ENCODE results near the gene IFT122. TPM values are rescaled to one million over a fixed set of nuclear protein-coding genes. Genes with fewer than 3 reads are reported as not detected.

IFT122 gene
- total RNA-seq, 2 donors from 2014 or later = 20.5 to 26.9 TPM

DNA sequence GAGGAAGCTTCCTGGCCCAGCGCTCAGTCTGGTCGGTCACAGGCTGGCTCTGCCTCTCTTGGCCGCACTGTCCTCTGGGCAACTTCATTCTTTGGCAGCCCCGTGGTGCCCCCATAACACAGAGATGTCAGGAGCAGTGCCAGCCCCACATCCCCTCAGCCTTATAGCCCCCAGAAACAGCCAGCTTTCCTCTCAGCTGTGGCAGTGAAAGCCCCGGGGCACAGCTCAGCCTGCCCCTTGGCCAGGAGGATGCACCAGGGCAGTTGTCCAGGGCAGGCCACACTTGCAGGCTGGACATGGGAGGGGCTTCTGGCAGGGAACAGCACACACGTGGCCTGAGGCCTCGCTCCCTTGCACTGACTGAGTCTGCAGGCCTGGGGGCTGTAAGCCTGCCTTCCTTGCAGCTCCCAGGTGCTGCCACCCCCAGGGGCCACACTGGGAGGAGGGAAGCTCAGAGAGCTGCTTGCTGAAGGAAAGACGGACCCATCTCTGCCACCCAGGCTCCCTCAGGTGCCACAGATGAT, 78.1 kb downstream of the IFT122 start:
- Mint-ChIP-seq H3K4me3 (no peak overlapping the region), H3K27me3 (ENCODE audit: low read depth) (no peaks in the 10 kb centered on the region), H3K36me3 (ENCODE audit: insufficient read depth in 2 of 2) (peaks cover 0 to 2% of the 10 kb centered on the region in 2 donors), H3K27ac (no peak overlapping the region), H3K4me1 (ENCODE audit: low read depth) (no peaks in the 10 kb centered on the region), H3K9me3 (no peaks in the 10 kb centered on the region)
- DNase-seq (no peak), ATAC-seq (replicated peaks in 1 of 2) (no peak)

DNA sequence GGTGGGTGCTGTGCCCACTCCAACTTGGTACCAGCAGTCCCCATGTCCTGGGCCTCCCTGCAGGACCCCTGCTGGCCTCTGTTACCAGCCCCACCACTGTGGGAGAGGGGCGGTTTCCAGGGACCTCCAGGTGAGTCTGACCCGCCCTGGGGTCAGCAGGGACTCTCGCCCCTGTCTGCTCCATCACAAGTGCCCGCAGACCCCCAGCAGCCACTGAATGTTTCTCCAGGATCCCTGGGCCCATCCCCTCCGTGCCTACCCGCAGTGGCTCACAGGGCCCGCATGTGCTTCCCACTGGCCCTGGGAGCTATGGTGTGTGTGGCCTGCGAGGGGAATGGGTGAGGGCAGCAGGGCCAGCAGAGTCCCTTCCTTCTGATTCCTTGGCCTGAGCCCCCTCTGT, 78.6 kb downstream of the IFT122 start:
- Mint-ChIP-seq H3K4me3 (no peak overlapping the region), H3K27ac (no peak overlapping the region), H3K27me3 (ENCODE audit: low read depth) (no peaks in the 10 kb centered on the region), H3K9me3 (no peaks in the 10 kb centered on the region), H3K36me3 (ENCODE audit: insufficient read depth in 2 of 2) (peaks cover 0 to 2% of the 10 kb centered on the region in 2 donors), H3K4me1 (ENCODE audit: low read depth) (no peaks in the 10 kb centered on the region)
- DNase-seq (no peak), ATAC-seq (replicated peaks in 1 of 2) (no peak)

DNA sequence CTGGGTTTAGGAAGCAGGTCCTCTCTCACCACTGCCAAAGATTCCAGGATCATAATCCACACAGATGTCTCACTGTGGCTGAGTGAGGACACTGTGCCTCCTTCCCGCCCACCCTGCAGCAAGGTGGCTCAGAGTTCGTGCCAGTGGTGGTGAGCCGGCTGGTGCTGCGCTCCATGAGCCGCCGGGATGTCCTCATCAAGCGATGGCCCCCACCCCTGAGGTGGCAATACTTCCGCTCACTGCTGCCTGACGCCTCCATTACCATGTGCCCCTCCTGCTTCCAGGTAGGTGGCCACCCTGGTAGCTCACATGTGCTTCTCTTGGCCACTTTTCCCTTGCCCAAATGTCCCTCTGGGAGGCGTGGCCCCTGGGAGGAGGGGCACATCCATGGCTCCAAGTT, 79.4 kb downstream of the IFT122 start:
- Mint-ChIP-seq H3K36me3 (ENCODE audit: insufficient read depth in 2 of 2) (peaks cover 0 to 2% of the 10 kb centered on the region in 2 donors), H3K27ac (no peak overlapping the region), H3K9me3 (no peaks in the 10 kb centered on the region), H3K4me3 (no peak overlapping the region), H3K27me3 (ENCODE audit: low read depth) (no peaks in the 10 kb centered on the region), H3K4me1 (ENCODE audit: low read depth) (no peaks in the 10 kb centered on the region)
- DNase-seq = no peak
- ATAC-seq (replicated peaks in 1 of 2) = no peak

DNA sequence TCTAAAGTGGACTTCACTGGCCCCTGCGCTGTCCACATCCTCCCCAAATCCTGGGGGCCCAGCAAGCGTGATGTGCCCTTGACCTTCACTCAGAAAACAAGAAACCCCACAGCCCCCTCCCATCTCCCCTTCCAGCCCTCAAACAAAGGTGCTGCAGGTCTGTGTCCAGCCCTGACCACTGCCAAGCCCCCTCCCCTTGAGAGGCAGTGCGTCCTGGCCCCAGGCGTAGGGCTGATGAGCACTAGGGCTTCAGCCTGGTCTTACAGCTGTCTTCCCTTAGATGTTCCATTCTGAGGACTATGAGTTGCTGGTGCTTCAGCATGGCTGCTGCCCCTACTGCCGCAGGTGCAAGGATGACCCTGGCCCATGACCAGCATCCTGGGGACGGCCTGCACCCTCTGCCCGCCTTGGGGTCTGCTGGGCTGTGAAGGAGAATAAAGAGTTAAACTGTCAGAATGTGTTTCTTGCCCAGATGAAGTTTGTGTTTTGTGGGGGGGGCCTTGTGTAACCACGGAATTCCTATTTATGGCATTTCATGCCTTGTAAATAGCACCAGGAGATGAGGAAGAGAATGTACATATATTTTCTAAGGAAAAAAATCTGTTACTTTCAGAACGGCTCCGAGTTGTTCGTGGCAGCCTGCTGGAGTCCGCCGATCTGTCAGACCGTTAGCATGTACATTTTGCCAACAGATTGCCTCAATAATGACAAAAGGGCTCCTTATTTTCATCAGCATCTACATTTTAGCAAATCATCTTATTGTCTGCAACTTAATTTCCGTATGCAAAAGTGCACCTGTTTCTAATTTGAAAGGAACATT, 80.1 kb downstream of the IFT122 start:
- H3K9me3 Mint-ChIP-seq = no peaks in the 10 kb centered on the region
- no peak overlapping the region for H3K4me3 Mint-ChIP-seq
- ATAC-seq (replicated peaks in 1 of 2) (no peak), DNase-seq (no peak)
- no peaks in the 10 kb centered on the region for H3K4me1 Mint-ChIP-seq (ENCODE audit: low read depth)
- no peak overlapping the region for H3K27ac Mint-ChIP-seq
- H3K36me3 Mint-ChIP-seq (ENCODE audit: insufficient read depth in 2 of 2) = peaks cover 0 to 2% of the 10 kb centered on the region in 2 donors
- H3K27me3 Mint-ChIP-seq (ENCODE audit: low read depth) = no peaks in the 10 kb centered on the region

DNA sequence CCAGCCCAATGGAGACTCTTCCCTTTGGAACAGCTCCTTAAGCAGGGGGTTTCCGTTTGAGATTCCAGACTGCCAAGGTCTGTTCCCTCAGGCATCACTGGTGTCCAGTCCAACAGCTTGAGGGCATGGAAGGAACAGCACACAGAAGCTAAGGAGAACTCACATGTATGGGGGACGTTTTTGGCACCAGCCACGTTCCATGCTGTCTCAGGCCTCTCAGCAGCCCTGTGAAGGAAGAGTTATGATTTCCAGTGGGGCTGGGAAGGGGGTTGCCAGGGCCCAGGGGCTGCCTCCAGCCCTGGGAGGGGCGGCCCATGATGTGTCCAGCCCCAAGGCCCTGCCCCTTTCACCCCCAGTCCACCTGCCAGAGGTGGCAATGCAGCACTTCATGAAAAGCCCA, 80.9 kb downstream of the IFT122 start:
- Mint-ChIP-seq H3K27ac (no peak overlapping the region), H3K9me3 (no peaks in the 10 kb centered on the region)
- no peak for DNase-seq

DNA sequence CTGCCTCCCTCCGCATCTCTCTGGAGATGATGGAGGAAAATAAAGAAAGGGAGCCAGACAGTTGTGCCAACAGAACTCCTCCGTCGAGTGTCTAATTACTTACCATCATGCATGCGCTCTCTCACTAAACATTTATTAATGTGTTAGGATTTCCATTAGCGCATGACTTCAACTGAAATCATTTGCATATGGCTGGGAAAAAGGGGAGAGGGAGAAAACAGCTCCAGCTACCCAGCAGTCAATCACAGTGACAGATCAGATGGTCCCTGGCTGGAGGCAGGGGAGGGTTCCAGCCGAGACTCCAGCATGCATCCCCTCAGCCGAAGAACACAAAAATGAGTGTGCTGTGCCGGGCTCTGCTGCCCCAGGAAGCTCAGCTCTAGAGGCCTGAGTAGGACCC, 81.6 kb downstream of the IFT122 start:
- Mint-ChIP-seq H3K36me3 (ENCODE audit: insufficient read depth in 2 of 2) (peaks cover 0 to under 1% of the 10 kb centered on the region in 2 donors), H3K4me1 (ENCODE audit: low read depth) (peaks cover 8% of the 10 kb centered on the region), H3K4me3 (no peak overlapping the region), H3K27me3 (ENCODE audit: low read depth) (no peaks in the 10 kb centered on the region), H3K9me3 (no peaks in the 10 kb centered on the region), H3K27ac (no peak overlapping the region)
- DNase-seq (no peak), ATAC-seq (replicated peaks in 1 of 2) (no peak)

More for the DNA sequence above, 80.9 kb downstream of the IFT122 start:
- ATAC-seq (replicated peaks in 1 of 2) = no peak
- Mint-ChIP-seq H3K36me3 (ENCODE audit: insufficient read depth in 2 of 2) (peaks cover 0 to 2% of the 10 kb centered on the region in 2 donors), H3K27me3 (ENCODE audit: low read depth) (no peaks in the 10 kb centered on the region), H3K4me1 (ENCODE audit: low read depth) (peaks cover 4% of the 10 kb centered on the region), H3K4me3 (no peak overlapping the region)

DNA sequence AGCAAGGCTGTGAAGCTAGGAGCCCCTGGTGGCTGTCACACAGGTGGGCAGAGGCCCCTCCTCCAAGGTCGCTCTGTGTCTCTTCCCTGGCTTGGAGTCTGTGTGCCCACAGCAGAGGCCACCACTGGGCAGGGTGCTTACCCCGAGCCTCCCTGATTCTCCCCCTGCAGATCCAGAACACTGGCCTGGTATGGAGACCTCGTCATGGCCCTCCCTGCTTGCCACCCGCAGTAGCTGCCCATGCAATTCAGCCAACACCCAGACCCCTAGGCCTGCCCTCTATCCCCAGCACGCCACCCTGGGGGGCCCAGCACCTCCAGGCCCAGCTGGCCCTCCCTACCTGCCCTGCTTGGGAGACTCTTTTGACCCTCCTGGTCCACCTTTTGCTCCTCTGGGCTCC, 82.9 kb downstream of the IFT122 start:
- no peak overlapping the region for H3K4me3 Mint-ChIP-seq
- peaks cover 8% of the 10 kb centered on the region for H3K4me1 Mint-ChIP-seq (ENCODE audit: low read depth)
- H3K27me3 Mint-ChIP-seq (ENCODE audit: low read depth) = no peaks in the 10 kb centered on the region
- DNase-seq (no peak), ATAC-seq (replicated peaks in 1 of 2) (no peak)
- no peak overlapping the region for H3K27ac Mint-ChIP-seq
- H3K36me3 Mint-ChIP-seq (ENCODE audit: insufficient read depth in 2 of 2) = no peaks in the 10 kb centered on the region
- H3K9me3 Mint-ChIP-seq = no peaks in the 10 kb centered on the region

DNA sequence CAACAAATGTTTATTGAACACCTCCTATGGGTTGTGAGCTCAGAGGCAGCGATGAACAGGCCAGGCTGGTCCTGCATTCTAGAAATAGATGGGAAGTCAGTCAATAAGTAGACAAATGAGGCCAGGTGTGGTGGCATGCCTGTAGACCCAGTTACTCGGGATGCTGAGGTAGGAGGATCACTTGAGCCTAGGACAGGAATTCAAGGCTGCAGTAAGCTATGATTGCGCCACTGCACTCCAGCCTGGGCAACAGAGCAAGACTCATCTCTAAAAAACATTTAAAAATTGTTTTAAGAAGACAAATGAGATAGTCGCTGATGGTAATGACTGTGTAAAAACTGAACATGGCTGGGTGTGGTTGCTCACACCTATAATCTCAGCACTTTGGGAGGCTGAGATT, 84.1 kb downstream of the IFT122 start:
- Mint-ChIP-seq H3K9me3 (no peaks in the 10 kb centered on the region), H3K27me3 (ENCODE audit: low read depth) (no peaks in the 10 kb centered on the region), H3K36me3 (ENCODE audit: insufficient read depth in 2 of 2) (no peaks in the 10 kb centered on the region), H3K4me1 (ENCODE audit: low read depth) (peaks cover 8% of the 10 kb centered on the region), H3K27ac (no peak overlapping the region), H3K4me3 (no peak overlapping the region)
- no peak for DNase-seq
- no peak for ATAC-seq (replicated peaks in 1 of 2)

DNA sequence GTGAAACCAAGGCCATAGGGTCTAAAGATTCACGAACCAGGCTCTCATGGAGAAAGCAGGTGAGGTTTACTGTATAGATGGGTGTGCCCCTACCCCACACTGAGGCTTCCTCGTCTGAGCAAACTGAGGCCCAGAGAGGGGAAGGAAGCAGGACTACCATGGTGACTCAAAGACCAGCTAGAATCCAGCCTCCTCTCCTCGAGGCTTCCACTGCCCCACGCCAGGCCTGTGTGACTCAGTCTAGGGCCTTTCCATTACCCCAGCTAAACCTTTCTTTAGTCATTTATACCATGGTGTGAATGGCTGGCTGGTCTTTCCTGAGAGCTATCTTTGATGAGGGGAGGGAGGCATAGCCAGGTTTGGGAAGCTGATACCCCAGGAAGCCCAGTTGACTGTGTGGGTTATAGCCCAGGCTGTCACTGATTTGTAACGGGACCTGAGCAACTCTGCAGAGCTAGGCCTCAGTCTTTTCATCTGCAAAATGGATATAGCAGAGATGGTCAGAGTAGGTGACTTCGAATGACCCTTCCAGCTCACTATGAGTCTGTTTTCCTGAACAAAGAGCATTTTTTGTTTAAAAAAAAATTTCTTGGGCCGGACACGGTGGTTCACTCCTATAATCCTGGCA, 85.4 kb downstream of the IFT122 start:
- Mint-ChIP-seq H3K9me3 (no peaks in the 10 kb centered on the region), H3K4me3 (no peak overlapping the region), H3K27ac (no peak overlapping the region), H3K4me1 (ENCODE audit: low read depth) (peaks cover 8% of the 10 kb centered on the region), H3K36me3 (ENCODE audit: insufficient read depth in 2 of 2) (no peaks in the 10 kb centered on the region), H3K27me3 (ENCODE audit: low read depth) (no peaks in the 10 kb centered on the region)
- ATAC-seq (replicated peaks in 1 of 2) = peak; percentile 76 to 89
- peak; percentile 16 to 20 for DNase-seq

DNA sequence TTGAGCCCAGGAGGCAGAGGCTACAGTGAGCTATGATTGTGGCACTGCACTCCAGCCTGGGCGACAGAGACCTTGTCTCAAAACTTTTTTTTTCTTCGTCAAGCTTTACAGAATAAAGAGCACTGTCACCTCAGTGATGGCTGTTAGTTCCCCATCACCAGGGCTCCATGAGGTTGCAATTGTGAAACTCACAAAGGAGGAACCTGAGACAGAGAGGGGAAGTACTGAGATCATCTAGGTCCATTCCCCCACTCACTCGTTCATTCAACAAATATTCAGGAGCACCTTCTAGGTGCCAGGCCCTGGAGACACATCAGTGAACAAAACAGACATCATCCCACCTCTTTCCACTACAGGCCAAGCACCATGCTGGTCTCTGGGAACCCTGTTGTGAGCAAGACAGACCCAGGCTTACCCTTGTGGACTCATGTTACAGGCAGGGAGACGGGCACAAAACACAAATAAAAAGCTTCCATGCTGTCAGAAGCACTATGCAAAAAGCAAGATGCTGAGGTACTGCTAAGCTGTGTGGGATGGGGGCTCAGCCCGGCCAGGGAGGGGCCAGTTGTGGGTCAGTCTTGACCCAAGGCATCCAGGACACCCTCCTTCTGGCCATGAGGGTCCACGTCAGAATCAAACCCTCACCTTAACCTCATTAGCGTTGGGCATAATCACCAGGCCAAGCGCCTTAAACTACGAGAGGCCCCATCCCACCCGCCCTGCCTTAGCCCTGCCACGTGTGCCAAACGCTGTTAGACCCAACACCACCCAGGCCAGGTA, 86.3 kb downstream of the IFT122 start:
- Mint-ChIP-seq H3K27ac (no peak overlapping the region), H3K4me3 (no peak overlapping the region), H3K4me1 (ENCODE audit: low read depth) (peaks cover 8% of the 10 kb centered on the region), H3K27me3 (ENCODE audit: low read depth) (no peaks in the 10 kb centered on the region), H3K36me3 (ENCODE audit: insufficient read depth in 2 of 2) (no peaks in the 10 kb centered on the region), H3K9me3 (no peaks in the 10 kb centered on the region)
- DNase-seq = no peak
- ATAC-seq (replicated peaks in 1 of 2) = no peak

DNA sequence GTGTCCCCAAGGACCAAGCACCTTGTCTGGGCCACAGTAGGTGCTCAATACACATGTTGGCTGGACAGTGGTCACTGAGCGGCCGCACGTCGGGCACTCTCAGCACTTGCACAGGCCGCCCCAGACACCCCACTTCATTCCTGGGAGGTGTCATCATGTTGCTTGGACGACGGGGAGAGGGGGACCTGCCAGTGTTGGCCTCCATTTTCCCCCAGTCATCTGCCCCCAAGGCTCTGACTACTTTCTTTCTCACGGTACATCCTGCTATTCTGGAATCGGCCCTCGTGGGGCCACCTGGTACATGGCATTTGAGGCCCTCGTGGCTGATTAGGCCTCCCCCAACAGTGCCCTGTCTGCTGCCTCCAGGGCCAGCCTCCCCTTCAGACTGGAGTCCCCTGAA, 87.2 kb downstream of the IFT122 start:
- DNase-seq = no peak
- no peaks in the 10 kb centered on the region for H3K27me3 Mint-ChIP-seq (ENCODE audit: low read depth)
- H3K9me3 Mint-ChIP-seq = no peaks in the 10 kb centered on the region
- H3K4me1 Mint-ChIP-seq (ENCODE audit: low read depth) = peaks cover 8% of the 10 kb centered on the region
- no peaks in the 10 kb centered on the region for H3K36me3 Mint-ChIP-seq (ENCODE audit: insufficient read depth in 2 of 2)
- ATAC-seq (replicated peaks in 1 of 2) = no peak
- H3K27ac Mint-ChIP-seq = no peak overlapping the region
- no peak overlapping the region for H3K4me3 Mint-ChIP-seq

DNA sequence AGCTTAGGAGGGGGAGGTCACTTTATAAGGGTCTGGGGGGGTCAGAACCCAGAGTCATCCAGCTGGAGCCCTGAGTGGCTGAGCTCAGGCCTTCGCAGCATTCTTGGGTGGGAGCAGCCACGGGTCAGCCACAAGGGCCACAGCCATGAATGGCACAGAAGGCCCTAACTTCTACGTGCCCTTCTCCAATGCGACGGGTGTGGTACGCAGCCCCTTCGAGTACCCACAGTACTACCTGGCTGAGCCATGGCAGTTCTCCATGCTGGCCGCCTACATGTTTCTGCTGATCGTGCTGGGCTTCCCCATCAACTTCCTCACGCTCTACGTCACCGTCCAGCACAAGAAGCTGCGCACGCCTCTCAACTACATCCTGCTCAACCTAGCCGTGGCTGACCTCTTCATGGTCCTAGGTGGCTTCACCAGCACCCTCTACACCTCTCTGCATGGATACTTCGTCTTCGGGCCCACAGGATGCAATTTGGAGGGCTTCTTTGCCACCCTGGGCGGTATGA, 88.6 kb downstream of the IFT122 start, which contains the start of gene RHO:
Gene RHO (plus strand): TSS at position 51 of the 512 bp plus-strand sequence. CDS start 95 bp downstream, at position 146.
- no peaks in the 10 kb centered on the region for H3K9me3 Mint-ChIP-seq
- ATAC-seq (replicated peaks in 1 of 2) (no peak), DNase-seq (no peak)
- peaks cover 8% of the 10 kb centered on the region for H3K4me1 Mint-ChIP-seq (ENCODE audit: low read depth)
- no peaks in the 10 kb centered on the region for H3K27me3 Mint-ChIP-seq (ENCODE audit: low read depth)
- no peak within 1 kb of the TSS for H3K4me3 Mint-ChIP-seq
- no peak within 1 kb of the TSS for H3K27ac Mint-ChIP-seq
- no peaks in the 10 kb centered on the region for H3K36me3 Mint-ChIP-seq (ENCODE audit: insufficient read depth in 2 of 2)
